Fibroblast of mammary gland (primary cell): ENCODE data around the gene TMEM147.

Source experiments
- DNase-seq: peaks from one replicate; pipeline ENCODE4 v3.0.0-alpha.2; 2010; ENCODE audit warnings: low read depth
- H3K4me3 ChIP-seq: 2 replicates; pipeline ENCODE4 v1.5.1; 2011; ENCODE audit warnings: low read depth, mild to moderate bottlenecking, low read length, moderate library complexity; ENCODE audit not compliant: control insufficient read depth
- TF ChIP-seq, protein P1 (sequence below): conservative IDR thresholded peaks from 2 replicates; pipeline ENCODE4 v1.5.1; 2011; ENCODE audit warnings: low read depth, low read length, inconsistent platforms; ENCODE audit not compliant: control insufficient read depth, insufficient read depth

TMEM147 gene

DNA sequence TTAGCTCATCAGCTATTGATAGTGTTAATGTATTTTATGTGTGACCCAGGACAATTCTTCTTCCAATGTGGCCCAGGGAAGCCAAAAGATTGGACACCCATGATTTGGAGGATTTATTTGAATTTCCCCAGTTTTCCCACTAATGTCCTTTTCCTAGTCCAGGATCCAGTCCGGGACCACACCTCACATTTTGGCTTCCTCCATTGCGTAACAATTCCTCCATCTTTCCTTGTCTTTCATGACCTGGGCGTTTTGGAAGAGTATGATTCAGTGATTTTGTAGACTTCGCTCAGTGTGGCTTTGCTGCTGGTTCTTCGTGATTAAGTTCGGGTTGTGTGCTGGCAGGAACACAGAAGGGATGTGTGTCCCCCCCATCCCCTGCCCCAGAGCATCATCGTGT lies 21.3 kb downstream of the TMEM147 start:
- no peak overlapping the region for H3K4me3 ChIP-seq
- TF ChIP-seq, protein P1, sequence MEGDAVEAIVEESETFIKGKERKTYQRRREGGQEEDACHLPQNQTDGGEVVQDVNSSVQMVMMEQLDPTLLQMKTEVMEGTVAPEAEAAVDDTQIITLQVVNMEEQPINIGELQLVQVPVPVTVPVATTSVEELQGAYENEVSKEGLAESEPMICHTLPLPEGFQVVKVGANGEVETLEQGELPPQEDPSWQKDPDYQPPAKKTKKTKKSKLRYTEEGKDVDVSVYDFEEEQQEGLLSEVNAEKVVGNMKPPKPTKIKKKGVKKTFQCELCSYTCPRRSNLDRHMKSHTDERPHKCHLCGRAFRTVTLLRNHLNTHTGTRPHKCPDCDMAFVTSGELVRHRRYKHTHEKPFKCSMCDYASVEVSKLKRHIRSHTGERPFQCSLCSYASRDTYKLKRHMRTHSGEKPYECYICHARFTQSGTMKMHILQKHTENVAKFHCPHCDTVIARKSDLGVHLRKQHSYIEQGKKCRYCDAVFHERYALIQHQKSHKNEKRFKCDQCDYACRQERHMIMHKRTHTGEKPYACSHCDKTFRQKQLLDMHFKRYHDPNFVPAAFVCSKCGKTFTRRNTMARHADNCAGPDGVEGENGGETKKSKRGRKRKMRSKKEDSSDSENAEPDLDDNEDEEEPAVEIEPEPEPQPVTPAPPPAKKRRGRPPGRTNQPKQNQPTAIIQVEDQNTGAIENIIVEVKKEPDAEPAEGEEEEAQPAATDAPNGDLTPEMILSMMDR: no peak
- DNase-seq: no peak

DNA sequence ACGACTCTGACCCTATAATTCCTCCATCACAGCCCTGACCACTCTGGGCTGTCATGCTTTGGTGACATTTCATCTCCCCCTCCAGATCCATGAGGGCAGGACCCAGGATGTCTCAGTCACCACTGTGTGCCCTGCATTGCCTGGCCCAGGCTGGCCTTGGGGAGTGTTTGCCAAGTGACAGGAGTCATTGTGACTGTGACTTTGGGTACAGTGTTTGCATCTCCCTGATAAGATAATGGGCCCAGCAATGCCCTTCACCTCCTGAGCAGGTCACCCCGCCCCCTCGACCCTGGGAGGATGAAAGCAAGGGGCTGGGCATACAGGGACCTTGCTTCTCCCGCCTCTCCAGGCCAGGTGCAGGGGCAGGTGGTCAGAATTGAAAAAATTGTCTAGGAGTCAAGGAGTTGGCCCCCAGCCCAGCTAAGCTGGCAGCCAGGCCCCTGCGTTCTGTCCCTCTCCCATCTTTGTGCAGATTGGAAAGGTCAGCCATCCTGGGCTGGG lies 23.9 kb downstream of the TMEM147 start:
- H3K4me3 ChIP-seq: no peak overlapping the region
- no peak for DNase-seq
- TF ChIP-seq, protein P1: no peak

DNA sequence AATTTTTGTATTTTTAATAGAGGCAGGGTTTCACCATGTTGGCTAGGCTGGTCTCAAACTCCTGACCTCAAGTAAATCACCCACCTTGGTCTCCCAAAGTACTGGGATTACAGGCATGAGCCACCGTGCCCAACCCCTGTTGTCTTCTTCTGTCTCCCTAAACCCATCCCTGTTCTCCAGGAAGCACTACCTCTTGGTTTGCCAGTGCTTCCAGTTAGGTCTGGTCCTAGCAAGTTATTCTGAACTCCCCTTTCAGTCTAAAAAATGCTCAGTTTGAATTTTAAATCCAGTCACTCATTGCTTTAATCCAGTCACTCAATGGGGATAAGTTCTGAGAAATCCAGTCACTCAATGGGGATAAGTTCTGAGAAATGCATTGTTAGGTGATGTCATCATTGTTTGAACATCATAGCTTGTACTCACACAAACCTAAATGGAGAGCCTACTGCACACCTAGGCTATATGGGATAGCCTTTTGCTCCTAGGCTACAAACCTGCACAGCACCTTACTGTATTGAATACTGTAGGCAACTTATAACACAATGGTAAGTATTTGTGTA lies 26.1 kb downstream of the TMEM147 start:
- TF ChIP-seq, protein P1: no peak
- no peak overlapping the region for H3K4me3 ChIP-seq
- no peak for DNase-seq

DNA sequence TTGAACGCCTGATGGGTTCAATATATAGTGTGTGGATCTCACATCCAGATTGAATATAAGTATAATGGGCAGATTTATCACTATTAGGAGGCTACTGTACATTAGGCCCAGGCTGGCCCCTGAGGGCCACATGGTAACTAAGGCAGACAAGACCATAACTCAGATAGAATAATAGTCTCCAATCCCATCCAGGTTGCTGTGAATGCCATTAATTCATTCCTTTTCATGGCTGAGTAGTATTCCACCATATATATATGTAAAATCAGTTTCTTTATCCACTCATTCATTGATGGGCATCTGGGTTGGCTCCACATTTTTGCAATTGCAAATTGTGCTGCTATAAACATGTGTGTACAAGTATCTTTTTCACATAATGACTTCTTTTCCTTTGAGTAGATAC lies 32.5 kb downstream of the TMEM147 start:
- H3K4me3 ChIP-seq: no peak overlapping the region
- no peak for DNase-seq
- TF ChIP-seq, protein P1: no peak

DNA sequence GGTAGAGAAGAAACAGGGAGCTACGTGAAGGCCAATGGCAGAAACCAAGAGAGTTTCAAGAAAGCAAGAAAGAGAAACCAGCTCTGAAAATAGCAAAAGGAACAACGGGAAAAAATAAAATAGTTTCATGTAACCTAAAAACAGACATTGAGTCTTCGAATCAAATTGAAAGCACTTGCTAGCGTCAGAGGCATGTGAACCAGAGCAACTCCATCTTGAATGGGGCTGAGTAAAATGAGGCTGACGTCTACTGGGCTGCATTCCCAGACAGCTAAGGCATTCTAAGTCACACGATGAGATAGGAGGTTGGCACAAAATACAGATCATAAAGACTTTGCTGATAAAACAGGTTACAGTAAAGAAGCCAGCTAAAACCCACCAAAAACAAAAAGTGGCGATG lies 33.3 kb downstream of the TMEM147 start:
- TF ChIP-seq, protein P1: no peak
- DNase-seq: no peak
- H3K4me3 ChIP-seq: no peak overlapping the region

DNA sequence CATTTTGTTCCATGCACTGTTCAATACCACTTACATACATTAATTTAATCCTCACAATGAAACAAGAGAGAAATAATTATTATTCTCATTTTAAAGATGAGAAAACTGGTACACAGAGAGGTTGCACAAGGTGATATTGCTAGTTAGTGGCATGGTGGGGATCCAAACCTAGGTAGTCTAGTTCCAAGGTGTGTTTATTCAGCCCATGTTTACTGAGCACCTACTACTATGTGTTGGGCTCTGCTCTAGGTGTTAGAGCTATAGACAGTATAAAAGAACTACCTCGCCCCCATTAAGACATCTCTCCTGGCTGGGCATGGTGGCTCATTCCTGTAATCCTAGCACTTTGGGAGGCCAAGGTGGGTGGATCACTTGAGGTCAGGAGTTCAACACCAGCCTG lies 37.3 kb downstream of the TMEM147 start:
- no peak for DNase-seq
- TF ChIP-seq, protein P1: no peak
- no peak overlapping the region for H3K4me3 ChIP-seq

DNA sequence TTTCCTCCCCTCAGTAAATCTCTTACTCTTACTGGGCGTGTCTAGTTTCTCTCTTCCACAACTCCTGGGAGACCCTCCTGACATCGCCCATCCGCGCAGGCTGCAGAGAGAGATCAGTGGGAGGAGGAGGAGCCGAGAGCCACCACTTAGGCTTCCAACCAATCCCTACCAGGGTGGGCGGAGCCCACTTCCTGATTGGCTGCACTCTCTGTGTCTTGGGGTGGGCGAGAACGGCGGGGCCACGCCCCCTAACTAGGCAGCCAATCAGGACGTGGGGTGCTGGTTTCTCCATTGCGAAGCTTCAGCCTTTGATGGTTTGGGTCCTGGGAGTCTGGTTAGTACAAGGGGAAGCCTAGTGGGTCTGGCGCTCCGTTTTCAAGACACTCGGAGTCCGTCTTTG lies 40.4 kb downstream of the TMEM147 start, which contains the start of gene PMIS2:
Gene PMIS2 (plus strand): TSS at position 326 of the 400 bp plus-strand sequence. CDS start 87 bp downstream, outside the sequence.
- DNase-seq: peak; percentile 7
- no peak within 1 kb of the TSS for H3K4me3 ChIP-seq
- TF ChIP-seq, protein P1: no peak
